Muscle of leg (tissue), 11 donors: ENCODE data around the gene KCNC4. TPM values are rescaled to one million over a fixed set of nuclear protein-coding genes. Genes with fewer than 3 reads are reported as not detected.

Source experiments
- DNase-seq: peaks from one replicate; pipeline ENCODE4 v3.0.0; 2013
- H3K27ac ChIP-seq: one replicate; pipeline ENCODE4 v1.5.1; 2013; ENCODE audit warnings: mild to moderate bottlenecking, low read length, control low read depth
- H3K27me3 ChIP-seq: one replicate; pipeline ENCODE4 v1.6.1; 2013; ENCODE audit warnings: low read length; ENCODE audit not compliant: control insufficient read depth, insufficient read depth
- H3K36me3 ChIP-seq: one replicate; pipeline ENCODE4 v1.6.1; 2013; ENCODE audit warnings: low read length; ENCODE audit not compliant: control insufficient read depth, insufficient read depth
- H3K4me1 ChIP-seq: one replicate; pipeline ENCODE4 v1.6.1; 2013; ENCODE audit warnings: low read length; ENCODE audit not compliant: control insufficient read depth, insufficient read depth
- H3K4me3 ChIP-seq: one replicate; pipeline ENCODE4 v1.5.1; 2013; ENCODE audit warnings: low read length, control low read depth
- H3K9me3 ChIP-seq: replicated peaks from 2 replicates; pipeline ENCODE4 v1.6.1; 2013; ENCODE audit warnings: low read depth, low read length; ENCODE audit not compliant: control insufficient read depth
- WGBS: methylation state at CpG from one replicate; pipeline ENCODE4 v1.1.5; 2013; ENCODE audit warnings: missing lambda C conversion rate; ENCODE audit not compliant: insufficient coverage; 5-methylcytosine and 5-hydroxymethylcytosine counted together
- polyA plus RNA-seq, 8 donors: library from polyadenylated mRNA; unstranded; fragments of 120-200 nt; gene quantifications; one replicate each; pipeline versions ENCODE4 v1.2.1 to v1.2.3, GENCODE V29; 2013; ENCODE audit warnings: inconsistent platforms in 1 of 8, low replicate concordance in 1 of 8; ENCODE audit not compliant: insufficient read length in 8 of 8, insufficient read depth in 1 of 8
- total RNA-seq: library from RNA; stranded (reverse); fragments of 120-200 nt; gene quantifications from one replicate; pipeline ENCODE4 v1.2.4, GENCODE V29; 2013

The KCNC4 gene
- total and polyA plus RNA-seq, 9 donors, result 2.7 to 8.8 (median 7.6) TPM

GRCh38 chr1:110210604-110211495, 736 bp downstream of the KCNC4 start:
- peaks cover 39% of the 10 kb centered on the region for H3K4me1 ChIP-seq
- DNase-seq, result peak; percentile 36
- WGBS, result under 1% methylated on average over 97 of the region's 101 CpGs

DNA sequence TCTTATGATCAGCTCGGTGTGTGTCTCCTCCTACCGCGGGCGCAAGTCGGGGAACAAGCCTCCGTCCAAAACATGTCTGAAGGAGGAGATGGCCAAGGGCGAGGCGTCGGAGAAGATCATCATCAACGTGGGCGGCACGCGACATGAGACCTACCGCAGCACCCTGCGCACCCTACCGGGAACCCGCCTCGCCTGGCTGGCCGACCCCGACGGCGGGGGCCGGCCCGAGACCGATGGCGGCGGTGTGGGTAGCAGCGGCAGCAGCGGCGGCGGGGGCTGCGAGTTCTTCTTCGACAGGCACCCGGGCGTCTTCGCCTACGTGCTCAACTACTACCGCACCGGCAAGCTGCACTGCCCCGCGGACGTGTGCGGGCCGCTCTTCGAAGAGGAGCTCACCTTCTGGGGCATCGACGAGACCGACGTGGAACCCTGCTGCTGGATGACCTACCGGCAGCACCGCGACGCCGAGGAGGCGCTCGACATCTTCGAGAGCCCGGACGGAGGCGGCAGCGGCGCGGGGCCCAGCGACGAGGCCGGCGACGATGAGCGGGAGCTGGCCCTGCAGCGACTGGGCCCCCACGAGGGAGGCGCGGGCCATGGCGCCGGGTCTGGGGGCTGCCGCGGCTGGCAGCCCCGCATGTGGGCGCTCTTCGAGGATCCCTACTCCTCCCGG, 1.5 kb downstream of the KCNC4 start:
- peaks cover 55% of the 10 kb centered on the region for H3K27me3 ChIP-seq
- no peak overlapping the region for H3K27ac ChIP-seq
- no peaks in the 10 kb centered on the region for H3K36me3 ChIP-seq
- H3K4me1 ChIP-seq, result peaks cover 43% of the 10 kb centered on the region
- no peak for DNase-seq
- 3% methylated on average over 68 of the region's 81 CpGs for WGBS
- H3K9me3 ChIP-seq, result no peaks in the 10 kb centered on the region
- H3K4me3 ChIP-seq, result peak overlapping the region; percentile 46

More at GRCh38 chr1:110210604-110211495, 736 bp downstream of the KCNC4 start:
- Histone ChIP-seq H3K9me3 (no peaks in the 10 kb centered on the region), H3K36me3 (no peaks in the 10 kb centered on the region), H3K4me3 (peak overlapping the region; percentile 46), H3K27me3 (peaks cover 55% of the 10 kb centered on the region), H3K27ac (no peak overlapping the region)

DNA sequence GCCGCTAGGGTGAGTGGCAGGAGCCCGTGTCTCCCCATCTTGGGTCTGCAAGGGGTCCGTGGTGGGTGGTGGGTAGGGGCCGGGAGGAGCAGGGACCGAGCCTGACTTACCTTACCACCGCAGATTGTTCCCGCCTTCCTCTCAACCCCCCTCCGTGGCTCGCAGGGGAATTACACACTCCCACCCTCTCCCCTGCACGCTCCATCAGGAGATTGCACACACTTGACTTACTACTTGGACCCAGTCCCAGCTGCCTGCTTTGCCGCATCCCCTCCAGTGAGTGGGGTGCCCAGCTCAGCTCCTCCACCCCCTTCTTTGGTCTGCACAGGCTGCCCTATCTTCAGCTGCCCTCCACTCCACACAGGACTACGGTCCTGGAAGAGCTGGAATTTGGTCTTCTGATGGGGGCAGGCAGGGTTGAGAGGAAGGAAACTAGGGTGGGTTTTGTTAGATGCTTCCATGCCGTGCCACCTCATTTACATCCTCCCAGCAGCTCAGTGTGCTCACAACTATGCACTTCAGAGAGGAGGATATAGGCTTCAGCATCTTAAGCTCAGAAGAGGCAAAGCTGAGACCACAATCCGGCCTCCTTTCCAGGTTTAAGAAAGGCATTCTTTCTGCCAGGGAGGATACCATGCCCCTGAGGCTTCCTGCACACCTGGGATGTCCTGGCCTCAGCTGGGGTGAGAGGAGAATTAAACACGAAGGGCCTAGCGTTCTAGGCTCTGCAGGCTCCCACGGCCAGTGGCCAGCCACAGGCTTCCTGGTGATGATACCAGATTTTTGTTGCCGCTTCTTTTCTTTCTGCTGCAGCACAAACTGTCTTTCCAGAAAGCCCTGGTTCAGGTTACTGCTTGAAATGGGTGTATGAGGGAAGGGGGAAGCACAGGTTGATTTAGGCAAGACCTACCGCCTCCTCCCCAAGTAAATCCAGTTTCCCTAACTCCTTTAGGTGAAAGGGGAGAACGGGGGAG, 2.3 kb downstream of the KCNC4 start:
- Histone ChIP-seq H3K4me1 (peaks cover 43% of the 10 kb centered on the region), H3K27me3 (peaks cover 52% of the 10 kb centered on the region), H3K4me3 (peak overlapping the region; percentile 19), H3K27ac (no peak overlapping the region), H3K36me3 (no peaks in the 10 kb centered on the region), H3K9me3 (no peaks in the 10 kb centered on the region)
- WGBS, result 6% methylated on average over 6 of the region's 20 CpGs
- no peak for DNase-seq

DNA sequence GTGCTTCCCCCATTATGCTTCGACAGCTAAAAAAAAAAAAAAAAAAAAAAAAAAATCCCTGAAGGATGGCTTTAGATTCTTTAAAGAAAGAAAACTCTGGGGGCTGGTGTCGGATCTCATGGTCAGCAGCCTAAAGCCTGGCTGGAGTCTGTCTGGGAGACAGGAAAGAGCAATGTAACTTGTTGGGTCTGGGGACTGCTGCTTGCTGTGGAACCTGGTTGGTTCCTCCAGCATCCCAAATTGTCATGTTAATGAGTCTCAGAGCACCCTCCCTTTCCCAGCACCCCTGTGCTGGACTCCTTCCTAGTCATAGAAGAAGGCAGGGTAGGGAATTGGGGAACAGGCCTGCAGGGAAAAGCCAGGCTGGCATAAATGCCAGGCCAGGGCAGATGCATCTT, 3.0 kb downstream of the KCNC4 start:
- Histone ChIP-seq H3K9me3 (no peaks in the 10 kb centered on the region), H3K4me3 (no peak overlapping the region), H3K27me3 (peaks cover 49% of the 10 kb centered on the region), H3K27ac (no peak overlapping the region), H3K4me1 (peaks cover 41% of the 10 kb centered on the region), H3K36me3 (no peaks in the 10 kb centered on the region)
- no peak for DNase-seq
- WGBS, result 57% methylated on average over 1 of the region's 2 CpGs

- Histone ChIP-seq H3K27me3 (peaks cover 33% of the 10 kb centered on the region), H3K4me3 (no peak overlapping the region), H3K9me3 (no peaks in the 10 kb centered on the region), H3K36me3 (no peaks in the 10 kb centered on the region), H3K4me1 (peaks cover 35% of the 10 kb centered on the region), H3K27ac (no peak overlapping the region)
- DNase-seq, result no peak
- 68% methylated on average over 9 of the region's 16 CpGs for WGBS
These were observed 4.6 kb downstream of the KCNC4 start for GRCh38 chr1:110214454-110215404.

DNA sequence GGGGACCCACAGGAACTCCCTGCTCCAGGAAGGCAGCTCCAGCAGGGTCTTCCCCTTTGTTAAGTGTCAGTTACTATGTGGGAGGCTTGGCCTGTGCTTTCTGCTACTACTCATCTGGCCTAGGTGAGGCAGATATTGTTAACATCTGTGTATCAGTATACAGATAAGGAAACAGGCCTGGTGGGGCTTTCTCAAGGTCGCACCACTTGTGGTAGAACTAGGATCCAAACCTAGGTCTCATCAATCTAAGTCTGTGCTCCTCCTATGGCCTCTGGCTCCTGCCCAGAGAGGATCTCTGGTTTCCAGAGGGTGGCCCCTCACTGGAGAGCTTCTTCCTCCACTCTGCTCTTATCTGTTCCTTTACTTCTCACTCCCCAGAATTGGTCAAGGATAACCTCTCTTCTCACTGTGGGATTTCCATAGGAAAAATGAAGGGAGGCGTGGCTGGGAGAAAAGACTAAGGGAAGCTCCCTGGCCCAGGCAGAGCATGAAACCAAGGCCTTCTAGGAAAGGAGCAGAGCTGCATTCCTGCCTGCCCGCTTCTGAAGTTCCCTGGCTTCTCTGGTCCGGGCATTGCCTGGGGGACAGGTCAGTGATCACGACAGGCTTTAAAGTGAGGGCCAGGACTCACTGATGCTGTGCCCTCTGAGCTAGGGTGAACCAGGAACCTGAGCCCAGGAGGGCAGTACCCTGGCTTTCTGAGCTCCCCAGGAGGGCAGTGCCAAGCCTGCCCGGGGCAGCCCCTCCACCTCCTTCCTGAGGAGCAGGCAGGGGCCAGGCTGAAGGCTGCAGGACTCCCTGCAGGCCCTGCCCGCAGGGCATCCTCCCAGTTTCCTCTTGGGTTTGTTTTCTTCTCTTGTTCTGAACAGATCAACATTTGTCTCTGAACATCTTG, 5.8 kb downstream of the KCNC4 start:
- no peak overlapping the region for H3K4me3 ChIP-seq
- H3K36me3 ChIP-seq, result no peaks in the 10 kb centered on the region
- peaks cover 32% of the 10 kb centered on the region for H3K4me1 ChIP-seq
- peaks cover 31% of the 10 kb centered on the region for H3K27me3 ChIP-seq
- no peaks in the 10 kb centered on the region for H3K9me3 ChIP-seq
- no peak for DNase-seq
- 82% methylated on average over 7 of the region's 7 CpGs for WGBS
- H3K27ac ChIP-seq, result no peak overlapping the region

DNA sequence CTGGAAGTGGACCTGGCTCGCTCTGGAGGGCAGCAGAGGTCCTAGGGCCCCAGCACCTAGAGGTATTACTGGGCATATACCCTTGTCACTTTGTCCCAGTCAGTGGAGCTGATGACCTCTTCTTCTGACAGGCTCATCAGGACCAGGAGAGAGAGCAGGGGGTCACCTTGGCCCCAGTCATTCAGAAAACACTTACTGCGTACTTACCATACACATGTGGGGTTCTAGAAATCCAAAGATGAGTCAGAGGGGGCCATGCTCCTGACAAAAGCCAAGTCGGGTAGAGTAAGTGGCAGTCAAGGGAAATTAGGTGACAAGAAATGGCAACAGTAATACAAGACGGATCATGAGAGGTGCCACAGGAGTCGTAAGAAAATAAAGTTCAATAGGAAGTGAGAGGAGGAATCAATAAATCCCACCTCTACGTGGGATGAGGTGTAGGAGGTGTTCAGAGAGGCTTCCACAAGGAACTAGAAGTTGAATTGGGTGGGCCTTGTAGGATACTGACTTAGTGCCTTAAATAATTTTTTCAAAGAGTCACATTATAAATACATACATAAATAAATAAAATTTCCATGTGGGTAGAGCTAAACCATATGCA, 6.8 kb downstream of the KCNC4 start:
- WGBS, result 64% methylated on average over 4 of the region's 6 CpGs
- Histone ChIP-seq H3K36me3 (no peaks in the 10 kb centered on the region), H3K9me3 (no peaks in the 10 kb centered on the region), H3K4me1 (peaks cover 26% of the 10 kb centered on the region), H3K27me3 (peaks cover 21% of the 10 kb centered on the region), H3K27ac (no peak overlapping the region), H3K4me3 (no peak overlapping the region)
- no peak for DNase-seq

GRCh38 chr1:110218137-110218536, 8.0 kb downstream of the KCNC4 start:
- H3K4me3 ChIP-seq, result no peak overlapping the region
- 88% methylated on average over 4 of the region's 5 CpGs for WGBS
- H3K4me1 ChIP-seq, result peaks cover 21% of the 10 kb centered on the region

More at GRCh38 chr1:110218137-110218536, 8.0 kb downstream of the KCNC4 start:
- no peak for DNase-seq
- Histone ChIP-seq H3K36me3 (peaks cover under 1% of the 10 kb centered on the region), H3K27ac (no peak overlapping the region), H3K9me3 (no peaks in the 10 kb centered on the region), H3K27me3 (peaks cover 9% of the 10 kb centered on the region)
